Fibroblast of pulmonary artery (primary cell): ENCODE data around the gene CNTNAP4.

Source experiments
- DNase-seq: peaks from one replicate; pipeline ENCODE4 v3.0.0-alpha.2; 2010; ENCODE audit warnings: low read depth
- H3K4me3 ChIP-seq: replicated peaks from 2 replicates; pipeline ENCODE4 v1.5.1; 2011; ENCODE audit warnings: low read depth, mild to moderate bottlenecking, control low read depth, low read length, moderate library complexity
- CTCF ChIP-seq: IDR thresholded peaks from 2 replicates; pipeline ENCODE4 v1.5.1; 2011; ENCODE audit warnings: mild to moderate bottlenecking, control low read depth, low read length, inconsistent platforms; ENCODE audit errors: missing control alignments

The CNTNAP4 gene

GRCh38 chr16:76541070-76541469 lies 263.9 kb downstream of the CNTNAP4 start:
- H3K4me3 ChIP-seq: no peak overlapping the region
- no peak for TF ChIP-seq CTCF
- DNase-seq: no peak

GRCh38 chr16:76565542-76565941 lies 288.3 kb downstream of the CNTNAP4 start:
- no peak for DNase-seq
- TF ChIP-seq CTCF: no peak
- no peak overlapping the region for H3K4me3 ChIP-seq

GRCh38 chr16:76571755-76572154 lies 294.6 kb downstream of the CNTNAP4 start:
- DNase-seq: no peak
- no peak for TF ChIP-seq CTCF
- no peak overlapping the region for H3K4me3 ChIP-seq

- no peak overlapping the region for H3K4me3 ChIP-seq
- DNase-seq: no peak
- TF ChIP-seq CTCF: no peak
Measured at GRCh38 chr16:76573281-76573680, 296.1 kb downstream of the CNTNAP4 start.

GRCh38 chr16:76574651-76575050 lies 297.4 kb downstream of the CNTNAP4 start:
- H3K4me3 ChIP-seq: no peak overlapping the region
- no peak for TF ChIP-seq CTCF
- no peak for DNase-seq

- no peak for TF ChIP-seq CTCF
- no peak for DNase-seq
- H3K4me3 ChIP-seq: no peak overlapping the region
Measured at GRCh38 chr16:76576526-76576925, 299.3 kb downstream of the CNTNAP4 start.

- no peak for DNase-seq
- no peak for TF ChIP-seq CTCF
- no peak overlapping the region for H3K4me3 ChIP-seq
Measured at GRCh38 chr16:76577003-76577402, 299.8 kb downstream of the CNTNAP4 start.
